Neural progenitor cell (in vitro differentiated cells): ENCODE results near the gene PRRG2.

ENCODE experiments used
- EZH2 ChIP-seq: fragments of 200-600 bp; sonication (generic); IDR thresholded peaks from 2 replicates; pipeline ENCODE4 v1.6.1; 2017; ENCODE audit warnings: antibody characterized with exemption, mild to moderate bottlenecking, moderate library complexity
- EZH2phosphoT487 ChIP-seq: fragments of 200-600 bp; sonication (generic); IDR thresholded peaks from 2 replicates; pipeline ENCODE4 v1.6.1; 2017; ENCODE audit warnings: antibody characterized with exemption
- TF ChIP-seq, protein P1 (sequence below): fragments of 200-600 bp; sonication (generic); IDR thresholded peaks from 2 replicates; pipeline ENCODE4 v1.5.1; 2017; ENCODE audit warnings: antibody characterized with exemption, mild to moderate bottlenecking

DNA sequence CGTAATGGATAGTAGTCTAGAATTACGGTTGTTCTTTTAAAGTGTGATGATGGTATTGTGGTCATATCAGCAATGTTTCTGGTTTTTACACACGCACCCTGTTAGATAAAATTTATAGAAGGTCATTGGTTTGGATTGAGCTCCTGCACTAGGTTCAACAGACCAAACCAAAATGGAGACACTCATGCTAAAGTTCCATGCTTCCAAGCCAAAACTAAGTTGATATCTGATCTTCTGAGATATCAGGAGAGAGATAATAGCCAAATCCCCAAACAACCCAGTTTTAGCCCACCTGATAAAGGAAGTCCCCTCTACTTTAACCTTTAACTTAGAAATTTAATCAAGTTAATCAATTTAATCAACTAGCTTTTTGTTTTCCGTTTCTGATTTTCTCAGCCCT, 1.9 kb upstream of the PRRG2 start:
- TF ChIP-seq, protein P1, sequence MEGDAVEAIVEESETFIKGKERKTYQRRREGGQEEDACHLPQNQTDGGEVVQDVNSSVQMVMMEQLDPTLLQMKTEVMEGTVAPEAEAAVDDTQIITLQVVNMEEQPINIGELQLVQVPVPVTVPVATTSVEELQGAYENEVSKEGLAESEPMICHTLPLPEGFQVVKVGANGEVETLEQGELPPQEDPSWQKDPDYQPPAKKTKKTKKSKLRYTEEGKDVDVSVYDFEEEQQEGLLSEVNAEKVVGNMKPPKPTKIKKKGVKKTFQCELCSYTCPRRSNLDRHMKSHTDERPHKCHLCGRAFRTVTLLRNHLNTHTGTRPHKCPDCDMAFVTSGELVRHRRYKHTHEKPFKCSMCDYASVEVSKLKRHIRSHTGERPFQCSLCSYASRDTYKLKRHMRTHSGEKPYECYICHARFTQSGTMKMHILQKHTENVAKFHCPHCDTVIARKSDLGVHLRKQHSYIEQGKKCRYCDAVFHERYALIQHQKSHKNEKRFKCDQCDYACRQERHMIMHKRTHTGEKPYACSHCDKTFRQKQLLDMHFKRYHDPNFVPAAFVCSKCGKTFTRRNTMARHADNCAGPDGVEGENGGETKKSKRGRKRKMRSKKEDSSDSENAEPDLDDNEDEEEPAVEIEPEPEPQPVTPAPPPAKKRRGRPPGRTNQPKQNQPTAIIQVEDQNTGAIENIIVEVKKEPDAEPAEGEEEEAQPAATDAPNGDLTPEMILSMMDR = no peak
- TF ChIP-seq EZH2 = no peak
- no peak for TF ChIP-seq EZH2phosphoT487
